Measurements from ENCODE around the gene MAP3K2.

The MAP3K2 gene

GRCh38 chr2:127387655-127388422 lies at the start of gene MAP3K2:
Gene MAP3K2, minus strand, starts transcription at chr2:127387975. Its CDS starts 44,846 bp downstream, at chr2:127343129.
- peak; percentile 89 to 93 for DNase-seq (ENCODE audit: low read depth in 2 of 2)

GRCh38 chr2:127437056-127437455 lies 49.3 kb upstream of the MAP3K2 start:
- DNase-seq (ENCODE audit: low read depth in 2 of 2) = no peak

- DNase-seq (ENCODE audit: low read depth in 2 of 2) = no peak
Observed at GRCh38 chr2:127434515-127434914, 46.7 kb upstream of the MAP3K2 start.

- DNase-seq (ENCODE audit: low read depth in 2 of 2) = no peak
Observed at GRCh38 chr2:127431408-127432023, 43.7 kb upstream of the MAP3K2 start.

- no peak for DNase-seq (ENCODE audit: low read depth in 2 of 2)
Observed at GRCh38 chr2:127429844-127430425, 42.2 kb upstream of the MAP3K2 start.

- DNase-seq (ENCODE audit: low read depth in 2 of 2) = no peak
Observed at GRCh38 chr2:127429291-127429690, 41.5 kb upstream of the MAP3K2 start.

GRCh38 chr2:127428815-127429109 lies 41.0 kb upstream of the MAP3K2 start:
- no peak for DNase-seq (ENCODE audit: low read depth in 2 of 2)

- DNase-seq (ENCODE audit: low read depth in 2 of 2) = no peak
Observed at GRCh38 chr2:127428057-127428814, 40.5 kb upstream of the MAP3K2 start.

- DNase-seq (ENCODE audit: low read depth in 2 of 2) = no peak
Observed at GRCh38 chr2:127427376-127428056, 39.7 kb upstream of the MAP3K2 start.

- no peak for DNase-seq (ENCODE audit: low read depth in 2 of 2)
Observed at GRCh38 chr2:127426501-127427354, 39.0 kb upstream of the MAP3K2 start.

- DNase-seq (ENCODE audit: low read depth in 2 of 2) = no peak
Observed at GRCh38 chr2:127425540-127426490, 38.0 kb upstream of the MAP3K2 start.

GRCh38 chr2:127424598-127425520 lies 37.1 kb upstream of the MAP3K2 start:
- DNase-seq (ENCODE audit: low read depth in 2 of 2) = no peak

GRCh38 chr2:127423880-127424279 lies 36.1 kb upstream of the MAP3K2 start:
- DNase-seq (ENCODE audit: low read depth in 2 of 2) = no peak

- DNase-seq (ENCODE audit: low read depth in 2 of 2) = no peak
Observed at GRCh38 chr2:127423478-127423843, 35.7 kb upstream of the MAP3K2 start.

- DNase-seq (ENCODE audit: low read depth in 2 of 2) = no peak
Observed at GRCh38 chr2:127422559-127423477, 35.0 kb upstream of the MAP3K2 start.

GRCh38 chr2:127421871-127422558 lies 34.2 kb upstream of the MAP3K2 start:
- no peak for DNase-seq (ENCODE audit: low read depth in 2 of 2)
